Loucy (cell line): ENCODE results near the gene TMBIM6.

Source experiments
- CTCF ChIP-seq: fragments of 200-600 bp; sonication (generic); conservative IDR thresholded peaks from 2 replicates; pipeline ENCODE4 v1.5.1; 2014; ENCODE audit warnings: mild to moderate bottlenecking, antibody characterized with exemption, low read length
- EZH2phosphoT487 ChIP-seq: fragments of 200-600 bp; IDR thresholded peaks from 2 replicates; pipeline ENCODE4 v1.6.1; 2018; ENCODE audit warnings: antibody characterized with exemption, mild to moderate bottlenecking, moderate library complexity, borderline replicate concordance

- TF ChIP-seq CTCF (no peak), EZH2phosphoT487 (no peak)
Measured at GRCh38 chr12:49805409-49805808, 64.1 kb downstream of the TMBIM6 start.
